Muscle layer of duodenum (tissue), 2 donors: ENCODE measurements around the gene MAML2.

Experiments used
- H3K27ac ChIP-seq: one replicate; pipeline ENCODE4 v1.7.0; 2013; ENCODE audit warnings: mild to moderate bottlenecking, low read length
- H3K27me3 ChIP-seq: one replicate; pipeline ENCODE4 v1.7.0; 2013; ENCODE audit warnings: low read depth, mild to moderate bottlenecking, control low read depth, low read length
- H3K36me3 ChIP-seq, 2 donors: one replicate each; pipeline ENCODE4 v1.7.0; 2013; ENCODE audit warnings: low read length in 2 of 2, control low read depth in 1 of 2, mild to moderate bottlenecking in 1 of 2; ENCODE audit not compliant: insufficient read depth in 2 of 2, control insufficient read depth in 1 of 2
- H3K4me1 ChIP-seq, 2 donors: one replicate each; pipeline ENCODE4 v1.7.0; 2013; ENCODE audit warnings: low read length in 2 of 2, mild to moderate bottlenecking in 2 of 2, control low read depth in 1 of 2, moderate library complexity in 1 of 2; ENCODE audit not compliant: insufficient read depth in 2 of 2, control insufficient read depth in 1 of 2
- H3K4me3 ChIP-seq, 2 donors: one replicate each; pipeline ENCODE4 v1.7.0; 2013; ENCODE audit warnings: low read length in 2 of 2, low read depth in 1 of 2, mild to moderate bottlenecking in 1 of 2
- H3K9me3 ChIP-seq, 2 donors: one replicate each; pipeline ENCODE4 v1.7.0; 2013; ENCODE audit warnings: low read length in 2 of 2, control low read depth in 1 of 2, mild to moderate bottlenecking in 1 of 2; ENCODE audit not compliant: control insufficient read depth in 1 of 2
- donor health status: healthy.

MAML2 gene

GRCh38 chr11:96158126-96158525 lies 184.9 kb downstream of the MAML2 start:
- Histone ChIP-seq H3K9me3 (no peaks in the 10 kb centered on the region), H3K27me3 (no peaks in the 10 kb centered on the region), H3K4me1 (peaks cover 25 to 27% of the 10 kb centered on the region in 2 donors), H3K36me3 (peaks cover 0 to 19% of the 10 kb centered on the region in 2 donors), H3K27ac (peak overlapping the region; percentile 65), H3K4me3 (no peak overlapping the region)

GRCh38 chr11:96157517-96157873 lies 185.5 kb downstream of the MAML2 start:
- H3K27ac ChIP-seq: peak overlapping the region; percentile 65
- H3K9me3 ChIP-seq: no peaks in the 10 kb centered on the region
- no peaks in the 10 kb centered on the region for H3K27me3 ChIP-seq
- H3K4me1 ChIP-seq: peaks cover 25 to 27% of the 10 kb centered on the region in 2 donors
- H3K4me3 ChIP-seq: no peak overlapping the region
- H3K36me3 ChIP-seq: peaks cover 0 to 19% of the 10 kb centered on the region in 2 donors

GRCh38 chr11:96156379-96156722 lies 186.6 kb downstream of the MAML2 start:
- peaks cover 25 to 27% of the 10 kb centered on the region in 2 donors for H3K4me1 ChIP-seq
- H3K4me3 ChIP-seq: peak overlapping the region in 1 of 2 donors; percentile 45
- no peaks in the 10 kb centered on the region for H3K27me3 ChIP-seq
- H3K9me3 ChIP-seq: no peaks in the 10 kb centered on the region
- peak overlapping the region; percentile 65 for H3K27ac ChIP-seq
- peaks cover 0 to 19% of the 10 kb centered on the region in 2 donors for H3K36me3 ChIP-seq

GRCh38 chr11:96155627-96156378 lies 187.2 kb downstream of the MAML2 start:
- peaks cover 0 to 19% of the 10 kb centered on the region in 2 donors for H3K36me3 ChIP-seq
- H3K4me3 ChIP-seq: peak overlapping the region in 1 of 2 donors; percentile 45
- no peaks in the 10 kb centered on the region for H3K9me3 ChIP-seq
- H3K4me1 ChIP-seq: peaks cover 25 to 27% of the 10 kb centered on the region in 2 donors
- H3K27me3 ChIP-seq: no peaks in the 10 kb centered on the region
- H3K27ac ChIP-seq: peak overlapping the region; percentile 65

DNA sequence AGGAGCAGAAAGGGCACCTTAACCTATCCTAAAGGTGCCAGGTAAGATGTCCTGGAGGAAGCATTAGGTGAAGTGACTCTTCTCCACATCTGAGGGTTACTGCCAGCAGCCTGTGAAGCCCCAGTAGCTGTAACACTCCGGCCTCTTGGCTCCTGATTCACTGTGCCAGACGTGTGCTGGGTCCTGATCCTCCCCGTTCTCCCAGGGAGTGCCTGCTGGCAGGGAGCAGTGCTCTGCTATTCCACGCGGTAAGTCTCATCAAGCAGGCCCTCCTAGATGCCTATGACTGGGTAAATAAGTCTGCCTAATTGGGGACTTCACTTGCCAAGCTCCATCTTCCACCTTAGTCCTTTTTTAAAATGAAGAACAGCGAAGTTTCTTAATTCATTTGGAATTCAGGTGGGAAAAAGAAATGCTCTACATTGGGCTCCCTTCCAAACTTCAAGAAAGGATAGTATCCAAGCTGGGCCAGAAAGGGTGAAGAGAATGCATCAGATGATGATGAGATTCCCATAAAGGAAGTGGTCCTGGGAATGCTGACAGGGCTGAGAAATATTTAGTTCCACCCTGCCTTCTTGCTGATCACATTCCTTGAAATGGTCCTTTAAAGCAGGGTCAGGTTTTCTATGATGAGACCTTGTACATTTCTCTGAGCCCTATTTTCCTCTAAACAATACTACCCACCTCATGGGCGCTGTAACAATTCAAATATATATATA lies 188.0 kb downstream of the MAML2 start:
- Histone ChIP-seq H3K4me1 (peaks cover 25 to 27% of the 10 kb centered on the region in 2 donors), H3K9me3 (no peaks in the 10 kb centered on the region), H3K4me3 (peak overlapping the region in 1 of 2 donors; percentile 4), H3K27me3 (no peaks in the 10 kb centered on the region), H3K36me3 (peaks cover 0 to 19% of the 10 kb centered on the region in 2 donors), H3K27ac (peak overlapping the region; percentile 86)

DNA sequence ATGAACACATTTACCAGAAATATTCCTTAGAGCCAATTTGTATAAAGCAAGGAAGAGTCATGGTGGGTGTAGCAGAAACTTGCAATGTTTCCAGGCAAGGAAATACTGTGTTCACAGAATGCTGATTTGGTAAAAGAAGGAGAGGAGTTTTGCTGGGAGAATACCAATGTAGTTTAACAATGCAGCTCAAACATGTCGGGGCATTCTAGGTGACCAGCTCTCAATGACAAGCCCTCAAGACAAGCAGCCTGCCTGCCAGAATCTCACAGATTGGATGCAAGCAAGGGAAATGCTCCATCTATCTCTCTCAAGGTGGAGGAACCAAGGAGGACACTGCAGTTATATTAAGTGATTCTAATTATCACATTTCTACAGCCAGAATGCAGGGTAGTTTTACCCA lies 190.4 kb downstream of the MAML2 start:
- Histone ChIP-seq H3K27me3 (no peaks in the 10 kb centered on the region), H3K4me3 (no peak overlapping the region), H3K9me3 (no peaks in the 10 kb centered on the region), H3K4me1 (peaks cover 25% of the 10 kb centered on the region in 2 donors), H3K27ac (no peak overlapping the region), H3K36me3 (peaks cover 0 to 19% of the 10 kb centered on the region in 2 donors)

DNA sequence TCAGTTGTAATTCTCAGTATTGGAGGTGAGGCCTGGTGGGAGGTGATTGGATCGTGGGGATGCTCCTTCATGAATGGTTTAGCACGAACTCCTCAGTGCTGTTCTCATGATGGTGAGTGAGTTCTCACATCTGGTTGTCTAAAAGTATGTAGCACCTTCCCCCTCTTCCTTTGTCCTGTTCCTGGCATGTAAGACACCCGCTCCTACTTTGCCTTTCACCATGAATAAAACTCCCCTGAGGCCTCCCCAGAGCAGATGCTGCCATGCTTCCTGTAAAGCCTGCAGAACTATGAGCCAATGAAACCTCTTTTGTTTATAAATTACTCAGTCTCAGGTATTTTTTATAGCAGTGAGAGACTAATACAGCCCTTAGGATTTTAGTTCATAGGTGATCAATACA lies 191.5 kb downstream of the MAML2 start:
- peaks cover 0 to 16% of the 10 kb centered on the region in 2 donors for H3K36me3 ChIP-seq
- no peak overlapping the region for H3K4me3 ChIP-seq
- H3K9me3 ChIP-seq: no peaks in the 10 kb centered on the region
- no peak overlapping the region for H3K27ac ChIP-seq
- peaks cover 15 to 18% of the 10 kb centered on the region in 2 donors for H3K4me1 ChIP-seq
- H3K27me3 ChIP-seq: no peaks in the 10 kb centered on the region

DNA sequence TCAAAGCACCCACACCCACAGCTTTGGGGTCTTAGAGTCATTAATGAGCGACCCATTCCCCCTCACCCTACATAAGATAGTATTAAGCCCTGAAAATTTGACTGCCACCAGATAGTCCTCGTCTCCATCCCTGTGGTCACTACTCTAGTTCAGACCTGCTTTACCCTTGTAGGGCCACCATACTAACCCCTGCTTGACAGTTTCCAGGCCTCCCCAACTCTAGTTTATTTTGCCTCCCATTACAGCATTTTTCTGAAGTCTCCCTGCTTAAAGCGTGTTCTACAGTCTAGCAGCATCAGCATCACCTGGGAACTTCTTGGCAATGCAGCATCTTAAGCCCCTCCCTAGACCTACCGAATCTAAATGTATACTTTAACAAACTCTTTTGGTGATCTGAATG lies 192.4 kb downstream of the MAML2 start:
- peaks cover 11% of the 10 kb centered on the region in 2 donors for H3K4me1 ChIP-seq
- H3K36me3 ChIP-seq: peaks cover 0 to 8% of the 10 kb centered on the region in 2 donors
- H3K9me3 ChIP-seq: no peaks in the 10 kb centered on the region
- no peak overlapping the region for H3K4me3 ChIP-seq
- H3K27me3 ChIP-seq: no peaks in the 10 kb centered on the region
- no peak overlapping the region for H3K27ac ChIP-seq

GRCh38 chr11:96149743-96150555 lies 193.0 kb downstream of the MAML2 start:
- Histone ChIP-seq H3K4me3 (no peak overlapping the region), H3K27me3 (no peaks in the 10 kb centered on the region), H3K36me3 (peaks cover 0 to 6% of the 10 kb centered on the region in 2 donors), H3K27ac (no peak overlapping the region), H3K4me1 (peaks cover 7 to 10% of the 10 kb centered on the region in 2 donors), H3K9me3 (no peaks in the 10 kb centered on the region)

DNA sequence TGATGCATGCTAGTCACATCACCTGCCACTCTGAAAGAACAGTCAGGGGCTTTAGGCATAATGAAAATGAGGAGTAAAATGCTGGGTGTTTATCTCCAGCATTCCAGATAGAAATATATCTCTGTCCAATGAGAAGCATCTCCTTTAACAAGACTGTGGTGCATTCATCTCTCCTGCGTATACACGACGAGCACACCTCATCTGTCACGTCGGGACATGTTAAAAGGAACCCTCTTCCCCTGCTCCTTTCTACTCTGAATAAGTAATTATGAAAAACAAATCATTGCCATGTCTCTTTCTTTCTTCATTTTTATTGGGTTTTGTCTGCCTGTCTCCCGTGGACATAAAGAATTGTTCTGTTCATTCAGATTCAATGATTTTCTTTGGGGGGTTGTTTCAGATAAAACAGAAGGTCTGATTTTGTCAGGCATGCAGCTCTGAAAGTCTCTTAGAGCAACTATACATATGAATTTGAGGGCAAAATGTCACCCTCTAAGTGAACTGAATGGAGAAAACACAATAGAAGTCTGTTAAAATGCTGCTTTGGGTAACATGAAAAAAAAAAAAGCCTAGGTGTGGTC lies 195.0 kb downstream of the MAML2 start:
- Histone ChIP-seq H3K27me3 (no peaks in the 10 kb centered on the region), H3K4me3 (no peak overlapping the region), H3K27ac (no peak overlapping the region), H3K4me1 (peaks cover 0 to 3% of the 10 kb centered on the region in 2 donors), H3K36me3 (no peaks in the 10 kb centered on the region), H3K9me3 (no peaks in the 10 kb centered on the region)

DNA sequence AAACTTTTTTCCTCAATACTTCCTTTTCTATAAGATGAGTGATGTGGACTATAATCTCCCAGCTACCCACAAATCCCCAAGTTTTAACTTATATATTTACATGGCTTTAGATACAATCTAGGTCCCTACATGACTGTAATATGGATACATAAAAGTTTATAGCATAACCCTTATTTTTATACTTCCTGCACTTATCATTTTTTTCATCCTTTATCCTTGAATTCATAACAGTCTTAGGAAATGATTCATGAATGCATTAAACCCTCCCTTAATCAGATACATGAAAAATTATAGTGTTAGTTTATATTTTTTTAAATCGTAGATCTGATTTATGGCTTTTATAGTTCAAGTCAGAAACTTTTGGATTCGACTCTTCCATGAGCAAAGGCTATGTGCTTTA lies 195.8 kb downstream of the MAML2 start:
- Histone ChIP-seq H3K4me1 (peaks cover 0 to 6% of the 10 kb centered on the region in 2 donors), H3K27ac (no peak overlapping the region), H3K9me3 (no peaks in the 10 kb centered on the region), H3K36me3 (no peaks in the 10 kb centered on the region), H3K27me3 (no peaks in the 10 kb centered on the region), H3K4me3 (no peak overlapping the region)
